Stimulated activated CD8-positive, alpha-beta memory T cell treated with anti-CD3 and anti-CD28 coated beads, Interleukin-4, amount 100 ng/mL, for 4 hours (primary cell): ENCODE measurements around the gene PAGE4.

ENCODE experiments used
- DNase-seq, 2 donors: peaks; one replicate each; pipeline ENCODE4 v3.0.0-alpha.2; 2020; ENCODE audit warnings: low read depth in 2 of 2, low spot score in 1 of 2

PAGE4 gene

DNA sequence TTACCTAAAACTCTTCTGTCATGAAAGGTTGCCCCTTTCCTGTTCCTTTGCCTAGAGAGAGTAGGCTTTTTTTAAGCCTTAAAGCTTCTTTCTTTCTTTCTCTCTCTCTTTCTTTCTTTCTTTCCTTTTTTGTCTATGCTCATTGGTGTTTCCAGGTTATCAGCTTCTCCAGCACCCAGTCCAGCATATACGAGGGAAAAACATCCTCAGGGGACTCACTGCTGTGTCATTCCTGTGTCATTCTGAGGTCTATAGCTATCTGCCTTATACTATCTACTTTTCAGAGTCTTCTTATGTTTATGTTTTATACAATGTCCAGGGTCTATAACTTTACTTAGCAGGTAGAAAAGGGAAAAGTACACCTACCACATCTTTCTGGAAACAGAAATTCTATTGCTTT, 39.6 kb downstream of the PAGE4 start:
- no peak for DNase-seq

DNA sequence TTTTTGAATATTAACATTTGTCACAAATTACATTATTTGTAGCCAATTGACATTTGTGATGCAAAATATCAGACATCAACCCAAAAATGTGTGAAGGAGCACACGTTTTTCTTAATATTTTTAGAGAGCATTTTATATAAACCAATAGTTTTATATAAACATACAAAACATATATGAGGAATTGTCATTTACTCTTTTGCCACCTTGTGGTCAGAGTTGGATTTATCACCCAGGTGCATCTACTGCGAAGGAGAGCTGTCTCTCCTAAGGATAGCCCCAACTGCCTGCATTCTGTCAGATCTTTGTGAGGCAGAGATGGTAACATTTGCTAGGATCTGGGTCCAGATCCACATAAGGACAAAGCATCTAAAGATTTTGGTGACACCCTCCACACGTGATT, 47.6 kb downstream of the PAGE4 start:
- no peak for DNase-seq

DNA sequence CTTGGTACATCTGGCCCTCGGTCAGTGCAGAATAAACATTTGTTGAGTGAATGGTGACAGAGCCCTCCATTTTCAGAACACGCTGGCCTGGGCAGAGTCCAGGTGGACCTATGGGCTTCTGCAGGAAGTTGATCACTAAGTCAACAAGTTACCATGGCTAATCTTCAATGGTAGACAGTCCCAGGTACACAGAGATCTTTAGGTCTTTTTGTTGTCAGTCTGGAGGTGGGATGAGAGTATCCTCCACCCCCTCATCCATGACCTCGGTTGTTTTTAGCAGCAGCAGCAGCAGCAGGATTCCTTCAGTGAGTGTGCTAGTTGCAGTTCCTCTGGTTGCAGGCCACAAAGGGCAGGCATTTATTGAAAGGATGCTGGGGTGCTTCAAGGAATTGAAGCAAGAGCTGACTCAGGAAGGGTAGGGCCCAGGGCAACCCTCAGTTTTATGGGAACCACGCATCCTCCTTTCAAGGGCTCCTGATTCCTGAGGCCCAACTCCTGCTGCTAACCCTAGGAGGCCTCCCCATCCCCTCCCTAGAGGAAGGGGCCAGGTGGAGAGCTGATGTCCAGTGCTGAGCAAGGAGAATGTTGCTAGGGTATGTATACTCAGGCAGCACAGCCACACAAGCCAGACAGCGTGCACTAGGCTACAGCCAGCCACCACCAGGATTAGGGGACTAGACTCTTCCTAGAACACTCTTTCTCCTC, 48.4 kb downstream of the PAGE4 start:
- DNase-seq = no peak

DNA sequence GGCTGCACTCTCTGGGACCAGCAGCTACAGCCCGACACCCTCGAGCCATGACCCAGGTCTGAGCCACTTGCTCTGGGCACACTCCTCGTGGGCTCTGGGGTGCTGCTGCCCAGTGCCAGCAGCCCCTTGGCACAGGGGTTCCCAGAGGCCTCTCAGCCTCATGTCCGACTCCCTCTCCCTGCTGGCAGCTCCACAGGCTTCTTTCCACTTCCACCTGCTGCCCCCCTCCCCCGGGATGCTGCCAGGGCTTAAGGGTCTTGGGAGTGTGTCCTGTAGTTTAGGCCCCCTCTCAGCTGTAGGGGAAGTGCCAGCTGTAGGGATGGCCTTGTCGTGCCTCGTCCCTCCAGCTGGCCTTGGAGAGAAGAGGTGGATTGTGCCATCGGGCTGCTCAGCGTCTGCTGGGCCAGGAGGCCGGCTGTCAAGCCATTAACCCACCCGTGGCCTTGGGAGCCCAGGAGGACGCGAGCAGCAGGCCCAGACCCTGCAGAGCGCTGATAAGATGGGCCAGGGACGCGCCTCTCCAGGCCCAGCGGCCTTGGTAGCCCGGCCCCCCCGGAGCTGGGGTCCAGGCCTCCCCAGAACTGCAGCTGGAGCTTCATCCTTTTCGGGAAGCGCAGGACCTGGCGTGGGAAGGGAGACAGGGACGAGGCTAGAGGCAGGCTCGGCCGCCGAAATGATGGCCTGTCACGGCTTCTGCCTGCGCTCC, 49.2 kb downstream of the PAGE4 start:
- DNase-seq = no peak

GRCh38 chrX:49878834-49879655, 49.9 kb downstream of the PAGE4 start, which contains the start of gene USP27X:
TSS of gene USP27X (plus strand) at chrX:49879484. CDS start at chrX:49880308, 824 bp downstream.
- peak; percentile 46 to 56 for DNase-seq

GRCh38 chrX:49879656-49880277, 50.7 kb downstream of the PAGE4 start:
- no peak for DNase-seq

DNA sequence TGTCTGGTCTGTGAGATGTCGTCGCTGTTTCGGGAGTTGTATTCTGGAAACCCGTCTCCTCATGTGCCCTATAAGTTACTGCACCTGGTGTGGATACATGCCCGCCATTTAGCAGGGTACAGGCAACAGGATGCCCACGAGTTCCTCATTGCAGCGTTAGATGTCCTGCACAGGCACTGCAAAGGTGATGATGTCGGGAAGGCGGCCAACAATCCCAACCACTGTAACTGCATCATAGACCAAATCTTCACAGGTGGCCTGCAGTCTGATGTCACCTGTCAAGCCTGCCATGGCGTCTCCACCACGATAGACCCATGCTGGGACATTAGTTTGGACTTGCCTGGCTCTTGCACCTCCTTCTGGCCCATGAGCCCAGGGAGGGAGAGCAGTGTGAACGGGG, 51.6 kb downstream of the PAGE4 start:
- DNase-seq = no peak
